ENCODE data around the gene TRIM63.

- TF ChIP-seq CTCF (IDR thresholded peaks at IDR 0.05 in 2 of 3, conservative IDR thresholded peaks at IDR 0.05 in 1 of 3; ENCODE audit: insufficient read depth in 2 of 3, low read depth in 1 of 3, low read length in 3 of 3), result no peak
- no peak for TF ChIP-seq CREB3 (tag; conservative IDR thresholded peaks at IDR 0.05; ENCODE audit: low read depth)
- TF ChIP-seq POLR2A (conservative IDR thresholded peaks at IDR 0.05), result no peak
- no peak for TF ChIP-seq ZBTB40 (IDR thresholded peaks at IDR 0.05)
- no peak for TF ChIP-seq ZBTB40 (CRISPR knock-in tag; IDR thresholded peaks at IDR 0.05)
- no peak for TF ChIP-seq ESRRA (IDR thresholded peaks at IDR 0.05; ENCODE audit: borderline replicate concordance, low read depth)
- TF ChIP-seq EP300 (IDR thresholded peaks at IDR 0.05; ENCODE audit: low read length), result no peak
- TF ChIP-seq SETDB1 (IDR thresholded peaks at IDR 0.05; ENCODE audit: low read length), result no peak
- no peak for TF ChIP-seq STAG1 (CRISPR knock-in tag; IDR thresholded peaks at IDR 0.05; ENCODE audit: borderline replicate concordance)
Observed at GRCh38 chr1:26066160-26066559, 1.3 kb downstream of the TRIM63 start.
